Measurements from ENCODE around the gene OR10A5.
"Not testable (repeated sequence)": the region's sequence is repeated elsewhere in the genome, so short reads cannot be mapped to it uniquely, and the experiment has no call there.

Gene OR10A5

DNA sequence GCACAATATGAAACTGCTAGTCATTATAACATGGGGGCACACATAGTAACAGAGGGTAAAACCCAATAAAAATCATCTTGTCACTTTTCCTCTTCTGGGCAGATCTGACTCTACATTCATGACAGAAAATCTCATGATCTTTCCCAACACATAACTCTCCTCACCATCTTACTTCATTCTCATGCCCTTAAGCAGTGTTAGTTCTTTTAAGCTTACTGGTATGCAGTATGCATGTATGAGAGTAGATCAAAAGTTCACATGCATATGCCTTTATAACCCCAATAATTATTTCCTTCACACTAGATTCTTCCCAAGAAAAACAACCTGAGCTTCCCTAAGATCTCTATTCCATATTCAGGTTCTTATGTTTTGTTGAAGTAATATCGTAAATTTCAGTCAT is 25.8 kb downstream of the OR10A5 start:
- in situ Hi-C loops (cut with MboI; ENCODE audit: low sequenced_read_pairs) = no loop called here

DNA sequence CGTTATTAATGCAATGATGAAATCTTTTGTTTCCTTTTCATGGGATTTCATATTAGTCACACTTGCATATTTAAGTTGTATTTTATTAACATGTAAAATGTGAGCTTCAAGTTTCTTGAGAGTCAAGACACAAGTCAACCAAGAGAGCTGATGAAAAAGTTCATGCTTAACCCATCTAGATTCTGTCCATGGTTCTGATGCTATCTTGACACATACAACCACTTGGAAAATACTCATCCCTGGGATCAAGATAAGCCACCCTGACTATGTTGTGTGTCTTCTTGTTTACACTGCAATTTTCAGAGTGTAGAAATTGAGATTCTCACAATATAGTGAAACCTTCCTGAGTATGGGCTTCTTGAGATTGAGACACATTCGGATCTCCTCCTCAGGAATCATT is 30.3 kb downstream of the OR10A5 start:
- in situ Hi-C loops (cut with MboI; ENCODE audit: low sequenced_read_pairs) = no loop called here

DNA sequence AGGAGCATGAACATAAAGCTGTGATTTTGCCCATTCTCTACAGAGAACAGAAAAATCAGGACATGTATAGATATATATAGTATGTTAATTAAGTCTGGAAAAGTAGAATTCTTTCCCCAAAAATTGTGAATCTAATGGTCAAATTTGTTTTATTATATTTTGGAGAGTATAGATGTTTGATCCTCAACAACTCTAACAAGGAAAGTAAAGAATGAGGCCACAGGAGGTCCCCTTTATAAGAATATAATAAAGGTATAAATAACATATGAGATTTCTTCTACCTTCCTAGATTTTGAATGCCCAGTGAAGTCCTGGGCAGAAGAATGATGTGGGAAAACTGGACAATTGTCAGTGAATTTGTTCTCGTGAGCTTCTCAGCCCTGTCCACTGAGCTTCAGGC is 30.8 kb downstream of the OR10A5 start, which contains the start of gene OR10A4:
OR10A4 (plus strand) TSS at position 301 of the 400 bp plus-strand sequence; CDS start at position 324, 23 bp downstream.
- in situ Hi-C loops (cut with MboI; ENCODE audit: low sequenced_read_pairs) = no loop called here

DNA sequence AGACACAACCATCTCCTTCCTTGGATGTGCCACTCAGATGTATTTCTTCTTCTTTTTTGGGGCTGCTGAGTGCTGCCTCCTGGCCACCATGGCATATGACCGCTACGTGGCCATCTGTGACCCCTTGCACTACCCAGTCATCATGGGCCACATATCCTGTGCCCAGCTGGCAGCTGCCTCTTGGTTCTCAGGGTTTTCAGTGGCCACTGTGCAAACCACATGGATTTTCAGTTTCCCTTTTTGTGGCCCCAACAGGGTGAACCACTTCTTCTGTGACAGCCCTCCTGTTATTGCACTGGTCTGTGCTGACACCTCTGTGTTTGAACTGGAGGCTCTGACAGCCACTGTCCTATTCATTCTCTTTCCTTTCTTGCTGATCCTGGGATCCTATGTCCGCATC is 31.4 kb downstream of the OR10A5 start:
- in situ Hi-C loops (cut with MboI; ENCODE audit: low sequenced_read_pairs) = no loop called here

DNA sequence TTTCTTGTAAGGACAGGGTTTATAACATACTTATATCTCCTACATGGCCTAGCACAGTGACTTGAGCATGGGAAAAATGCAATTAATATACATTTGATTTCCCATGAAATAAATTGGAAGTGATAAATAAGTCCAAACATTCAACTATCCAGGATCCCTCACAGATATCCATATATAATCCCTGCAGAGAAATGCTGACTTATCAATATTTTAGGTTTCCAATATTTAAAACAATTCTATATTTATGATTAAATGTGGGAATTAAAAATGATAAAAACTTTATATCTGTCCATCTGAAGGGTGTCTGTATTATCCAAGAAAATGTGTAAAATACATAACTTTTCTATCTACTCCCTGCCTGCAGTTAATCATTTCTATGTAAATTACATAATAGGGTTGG is 37.3 kb downstream of the OR10A5 start:
- in situ Hi-C loops (cut with MboI; ENCODE audit: low sequenced_read_pairs) = no loop called here

DNA sequence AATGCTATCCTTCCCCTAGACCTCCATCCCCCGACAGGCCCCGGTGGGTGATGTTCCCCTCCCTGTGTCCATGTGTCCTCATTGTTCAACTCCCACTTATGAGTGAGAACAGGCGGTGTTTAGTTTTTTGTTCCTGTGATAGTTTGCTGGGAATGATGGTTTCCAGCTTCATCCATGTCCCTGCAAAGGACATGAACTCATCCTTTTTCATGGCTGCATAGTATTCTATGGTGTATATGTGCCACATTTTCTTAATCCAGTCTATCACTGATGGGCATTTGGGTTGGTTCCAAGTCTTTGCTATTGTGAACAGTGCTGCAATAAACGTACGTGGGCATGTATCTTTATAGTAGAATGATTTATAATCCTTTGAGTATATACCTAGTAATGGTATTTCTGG is 42.2 kb downstream of the OR10A5 start:
- in situ Hi-C loops (cut with MboI; ENCODE audit: low sequenced_read_pairs) = not testable (repeated sequence)

DNA sequence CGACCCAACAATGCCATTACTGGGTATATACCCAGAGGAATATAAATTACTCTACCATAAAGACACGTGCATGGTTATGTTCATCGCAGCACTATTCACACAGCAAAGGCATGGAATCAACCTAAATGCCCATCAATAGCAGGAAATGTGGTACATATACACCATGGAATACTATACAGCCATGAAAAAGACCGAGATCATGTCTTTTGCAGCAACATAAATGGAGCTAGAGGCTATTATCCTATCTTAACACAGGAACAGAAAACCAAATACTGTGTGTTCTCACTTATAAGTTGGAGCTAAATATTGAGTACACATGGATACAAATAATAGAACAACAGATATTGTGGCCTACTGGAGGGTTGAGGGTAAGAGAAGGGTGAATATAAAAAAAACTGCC is 43.3 kb downstream of the OR10A5 start:
- in situ Hi-C loops (cut with MboI; ENCODE audit: low sequenced_read_pairs) = no loop called here

DNA sequence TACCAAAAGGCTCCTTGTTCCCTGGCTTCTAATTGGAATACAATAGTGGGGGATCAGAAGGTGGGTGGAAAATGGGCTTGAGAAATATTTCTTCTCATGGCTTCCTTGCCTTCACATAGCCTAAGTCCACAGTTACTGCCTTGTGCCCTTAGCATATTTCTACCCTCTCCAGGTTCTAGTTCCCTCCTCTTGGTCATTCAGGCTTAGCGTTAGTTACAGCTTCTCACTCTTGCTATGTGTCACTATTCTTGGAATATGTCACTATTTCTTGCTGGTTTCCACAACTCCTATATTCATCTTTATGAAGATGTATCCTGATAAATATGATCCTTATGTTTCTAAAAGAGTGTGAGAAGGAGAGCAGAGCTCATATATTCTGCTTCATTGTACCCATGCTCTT is 44.4 kb downstream of the OR10A5 start:
- in situ Hi-C loops (cut with MboI; ENCODE audit: low sequenced_read_pairs) = no loop called here

DNA sequence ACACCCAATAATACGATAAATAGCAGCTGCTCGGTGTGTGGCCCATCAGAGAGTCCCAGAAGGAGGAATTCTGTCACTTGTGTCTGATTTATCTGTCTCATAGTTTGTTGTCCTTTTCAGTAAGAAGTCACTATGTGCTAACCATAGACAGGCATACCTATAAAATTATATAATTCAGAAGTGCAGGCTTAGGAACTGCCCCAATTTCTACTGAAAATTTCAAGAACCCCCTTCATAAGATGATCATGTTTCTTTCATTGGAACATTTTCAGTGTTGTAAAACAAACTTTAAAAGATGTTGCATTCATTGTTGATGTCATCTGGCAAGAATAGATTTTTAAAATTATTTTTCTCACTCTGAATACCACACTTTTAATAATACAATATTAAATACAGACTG is 46.9 kb downstream of the OR10A5 start, which contains the start of gene OR2D2:
OR2D2 (minus strand) TSS at position 101 of the 400 bp plus-strand sequence; CDS start at position 101, 0 bp downstream.
- in situ Hi-C loops (cut with MboI; ENCODE audit: low sequenced_read_pairs) = no loop called here

DNA sequence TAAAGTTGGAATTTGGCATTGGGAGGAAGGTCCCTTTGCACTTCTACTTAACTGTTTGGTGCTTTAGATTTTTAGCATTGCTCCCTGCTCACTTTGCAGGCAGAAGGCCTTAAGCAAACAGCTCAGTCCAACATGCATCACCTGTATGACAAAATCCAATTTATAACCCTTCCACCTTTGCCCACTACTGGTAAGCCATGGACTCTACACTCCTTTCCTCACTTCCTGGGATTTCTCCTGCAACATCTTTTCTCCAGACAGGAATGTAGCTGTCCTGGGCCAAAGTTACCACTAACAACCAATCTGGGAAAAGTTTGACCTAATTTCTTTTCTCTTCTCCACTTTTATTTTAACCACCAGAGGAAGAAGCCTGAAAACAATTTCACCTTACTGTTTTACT is 48.6 kb downstream of the OR10A5 start:
- in situ Hi-C loops (cut with MboI; ENCODE audit: low sequenced_read_pairs) = no loop called here

DNA sequence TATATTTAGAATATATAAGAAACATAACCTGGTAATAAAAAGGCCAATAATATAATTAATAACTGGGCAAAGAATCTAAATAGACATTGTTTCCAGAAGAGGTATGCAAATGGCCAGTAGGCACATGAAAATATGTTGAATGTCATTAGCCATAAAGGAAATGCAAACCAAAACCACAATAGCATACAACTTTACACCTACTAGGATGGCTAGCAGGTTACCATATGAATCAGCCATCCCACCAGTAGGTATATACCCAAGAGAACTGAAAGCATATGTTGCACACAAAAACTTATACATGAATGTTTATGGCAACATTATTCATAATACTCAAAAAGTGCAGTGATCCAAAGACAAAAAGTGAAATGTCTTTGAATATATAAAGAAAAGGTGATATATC is 49.5 kb downstream of the OR10A5 start:
- in situ Hi-C loops (cut with MboI; ENCODE audit: low sequenced_read_pairs) = no loop called here
